GM23338 (cell line): ENCODE measurements around the gene XKR7. TPM values are rescaled to one million over a fixed set of nuclear protein-coding genes. Genes with fewer than 3 reads are reported as not detected.
A peak's percentile ranks its signal among the peaks of the same experiment; 100 is the strongest.

Experiments
- ATAC-seq: fragments of 200-7000 bp; cut with Tn5 transposase; 3 replicates; pipeline ENCODE4 v1.9.1; 2020
- DNase-seq: peaks from one replicate; pipeline ENCODE4 v3.0.0-alpha.2; 2015; ENCODE audit warnings: low spot score
- H2AFZ ChIP-seq: fragments of 200-600 bp; sonication (generic); 2 replicates; pipeline ENCODE4 v1.8.0; 2016; ENCODE audit warnings: antibody characterized with exemption, mild to moderate bottlenecking, moderate library complexity
- H3F3A ChIP-seq: fragments of 200-600 bp; sonication (generic); replicated peaks from 2 replicates; pipeline ENCODE4 v1.8.0; 2017; ENCODE audit warnings: antibody characterized with exemption, mixed run types, low read depth
- H3K27ac ChIP-seq: fragments of 200-600 bp; sonication (generic); 2 replicates; pipeline ENCODE4 v1.6.1; 2016; ENCODE audit warnings: low read depth
- H3K27me3 ChIP-seq: fragments of 200-600 bp; sonication (generic); 2 replicates; pipeline ENCODE4 v1.8.0; 2016; ENCODE audit warnings: mild to moderate bottlenecking, mixed run types, moderate library complexity; ENCODE audit not compliant: insufficient read depth
- H3K36me3 ChIP-seq: fragments of 200-600 bp; sonication (generic); 2 replicates; pipeline ENCODE4 v1.8.0; 2016; ENCODE audit warnings: mild to moderate bottlenecking; ENCODE audit not compliant: insufficient read depth
- H3K4me1 ChIP-seq: fragments of 200-600 bp; sonication (generic); 2 replicates; pipeline ENCODE4 v1.8.0; 2016; ENCODE audit warnings: mild to moderate bottlenecking, moderate library complexity; ENCODE audit not compliant: insufficient read depth
- H3K4me2 ChIP-seq: fragments of 200-600 bp; sonication (generic); 2 replicates; pipeline ENCODE4 v1.7.1; 2017; ENCODE audit warnings: mixed run types
- H3K4me3 ChIP-seq: fragments of 200-600 bp; sonication (generic); 2 replicates; pipeline ENCODE4 v1.6.1; 2016; ENCODE audit warnings: mixed run types
- H3K79me2 ChIP-seq: fragments of 200-600 bp; sonication (generic); replicated peaks from 2 replicates; pipeline ENCODE4 v1.8.0; 2017; ENCODE audit warnings: mild to moderate bottlenecking; ENCODE audit not compliant: insufficient read depth
- H3K9me2 ChIP-seq: fragments of 200-600 bp; sonication (generic); 2 replicates; pipeline ENCODE4 v1.8.0; 2017; ENCODE audit not compliant: insufficient read depth
- H4K20me1 ChIP-seq: fragments of 200-600 bp; sonication (generic); replicated peaks from 2 replicates; pipeline ENCODE4 v1.8.0; 2017; ENCODE audit warnings: mild to moderate bottlenecking; ENCODE audit not compliant: insufficient read depth
- H3K27ac Mint-ChIP-seq: 2 replicates; pipeline ENCODE4 v1.8.0; 2020; ENCODE audit warnings: inconsistent platforms, mild to moderate bottlenecking, moderate library complexity, mixed read lengths
- H3K27me3 Mint-ChIP-seq: 3 replicates; pipeline ENCODE4 v1.8.0; 2022; ENCODE audit warnings: low read depth, mild to moderate bottlenecking, moderate library complexity, mixed read lengths, inconsistent platforms; ENCODE audit not compliant: insufficient read depth, poor library complexity
- H3K36me3 Mint-ChIP-seq: 3 replicates; pipeline ENCODE4 v1.8.0; 2021; ENCODE audit warnings: low read depth, mild to moderate bottlenecking, inconsistent platforms, moderate library complexity, mixed read lengths
- H3K4me1 Mint-ChIP-seq: 3 replicates; pipeline ENCODE4 v1.8.0; 2020; ENCODE audit warnings: mild to moderate bottlenecking, inconsistent platforms, mixed read lengths
- H3K4me3 Mint-ChIP-seq: 3 replicates; pipeline ENCODE4 v1.8.0; 2021; ENCODE audit warnings: moderate library complexity, mild to moderate bottlenecking, inconsistent platforms, mixed read lengths
- H3K9me3 Mint-ChIP-seq: 3 replicates; pipeline ENCODE4 v1.8.0; 2020; ENCODE audit warnings: moderate library complexity, mild to moderate bottlenecking, inconsistent platforms, mixed read lengths
- CREB1 ChIP-seq: fragments of 250-450 bp; sonication (Bioruptor Pico); IDR thresholded peaks from 2 replicates; pipeline ENCODE4 v1.5.0; 2020; ENCODE audit warnings: low read depth, mild to moderate bottlenecking, moderate library complexity
- CTCF ChIP-seq, 2 experiments: fragments of 200-600 bp in 1 of 2; sonication (generic) in 1 of 2; conservative IDR thresholded peaks; 2 replicates each; pipeline versions ENCODE4 v1.5.1 to v1.6.1; 2016 to 2017; ENCODE audit warnings: antibody characterized with exemption in 2 of 2, low read depth in 2 of 2, mild to moderate bottlenecking in 2 of 2, moderate library complexity in 1 of 2
- ETS1 ChIP-seq: IDR thresholded peaks from 2 replicates; pipeline ENCODE4 v1.6.1; 2016; ENCODE audit warnings: antibody characterized with exemption
- EZH2 ChIP-seq: fragments of 200-600 bp; sonication (generic); IDR thresholded peaks from one replicate; pipeline ENCODE4 v1.8.0; 2017; ENCODE audit warnings: antibody characterized with exemption, mild to moderate bottlenecking, low read depth; ENCODE audit not compliant: unreplicated experiment
- EZH2phosphoT487 ChIP-seq: fragments of 200-600 bp; sonication (generic); IDR thresholded peaks from one replicate; pipeline ENCODE4 v1.8.1; 2018; ENCODE audit warnings: antibody characterized with exemption; ENCODE audit not compliant: unreplicated experiment
- JUNB ChIP-seq: IDR thresholded peaks from one replicate; pipeline ENCODE4 v1.6.1; 2016; ENCODE audit warnings: antibody characterized with exemption; ENCODE audit not compliant: unreplicated experiment
- NANOG ChIP-seq: IDR thresholded peaks from 2 replicates; pipeline ENCODE4 v1.6.1; 2016; ENCODE audit warnings: antibody characterized with exemption, borderline replicate concordance
- POLR2AphosphoS5 ChIP-seq: IDR thresholded peaks from 2 replicates; pipeline ENCODE4 v1.6.1; 2016; ENCODE audit warnings: antibody characterized with exemption, low read depth
- REST ChIP-seq: IDR thresholded peaks from one replicate; pipeline ENCODE4 v1.6.1; 2018; ENCODE audit warnings: antibody characterized with exemption; ENCODE audit not compliant: unreplicated experiment
- STAT1 ChIP-seq: IDR thresholded peaks from one replicate; pipeline ENCODE4 v1.6.1; 2016; ENCODE audit warnings: antibody characterized with exemption; ENCODE audit not compliant: unreplicated experiment
- ZNF331 ChIP-seq: fragments of 250-450 bp; sonication (Bioruptor Pico); IDR thresholded peaks from 2 replicates; pipeline ENCODE4 v1.5.0; 2020; ENCODE audit warnings: low read depth, mild to moderate bottlenecking, moderate library complexity
- polyA plus RNA-seq: library from polyadenylated mRNA; unstranded; fragments of >200 nt; fragmentation: Nextera tagmentation; extraction: Ambion mirVana; gene quantifications from 2 replicates; pipeline ENCODE4 v1.2.1, GENCODE V29; 2016
- total RNA-seq: library from RNA; depleted of rRNA; stranded (reverse); fragments of >200 nt; shearing (Covaris generic); gene quantifications from 2 replicates; pipeline ENCODE4 v1.2.3, GENCODE V29; 2014

Gene XKR7
- total and polyA plus RNA-seq, 2 experiments from 2014 or later: 0.61 to 3.9 TPM

GRCh38 chr20:31966991-31967655 lies 828 bp upstream of the XKR7 start:
- H3K4me1 ChIP-seq: peaks cover 24% of the 10 kb centered on the region
- peak overlapping the region; percentile 24; the same call in 1 of the 2 replicates for H3K27ac Mint-ChIP-seq
- H2AFZ ChIP-seq: peak overlapping the region; percentile 98
- no peaks in the 10 kb centered on the region for H3K79me2 ChIP-seq
- no peaks in the 10 kb centered on the region for H3K36me3 ChIP-seq
- H3K4me2 ChIP-seq: peak overlapping the region; percentile 100
- H3K27me3 Mint-ChIP-seq: peaks cover 19% of the 10 kb centered on the region
- H3K36me3 Mint-ChIP-seq: no peaks in the 10 kb centered on the region
- peak overlapping the region; percentile 86 for H3K4me3 Mint-ChIP-seq
- peaks cover 29% of the 10 kb centered on the region for H3K27me3 ChIP-seq
- H3K27ac ChIP-seq: 0 out of 2 replicates have a peak overlapping the region, but pooled peaks have one; percentile 77
- peak; percentile 61 for DNase-seq
- peaks cover 18% of the 10 kb centered on the region for H3F3A ChIP-seq
- H3K4me1 Mint-ChIP-seq: peaks cover 25% of the 10 kb centered on the region
- H3K9me2 ChIP-seq: no peaks in the 10 kb centered on the region
- peaks cover 4% of the 10 kb centered on the region for H3K9me3 Mint-ChIP-seq
- H3K4me3 ChIP-seq: peak overlapping the region; percentile 98
- TF ChIP-seq CREB1 (CRISPR knock-in tag) (no peak), POLR2AphosphoS5 (0 out of 2 replicates have a peak, but pooled peaks have one; percentile 2)
- peak; percentile 29 for ATAC-seq
- peaks cover 30% of the 10 kb centered on the region for H4K20me1 ChIP-seq

- Histone ChIP-seq H2AFZ (no peak overlapping the region), H3K4me1 (peaks cover 33% of the 10 kb centered on the region), H3K9me2 (no peaks in the 10 kb centered on the region), H3K27me3 (peaks cover 26% of the 10 kb centered on the region), H3K4me3 (peak overlapping the region; percentile 98), H4K20me1 (peaks cover 30% of the 10 kb centered on the region), H3K4me2 (peak overlapping the region; percentile 100), H3K27ac (no peak overlapping the region), H3F3A (peaks cover 26% of the 10 kb centered on the region), H3K36me3 (no peaks in the 10 kb centered on the region), H3K79me2 (no peaks in the 10 kb centered on the region)
- Mint-ChIP-seq H3K27ac (no peak overlapping the region), H3K9me3 (peaks cover 8% of the 10 kb centered on the region), H3K27me3 (peaks cover 20% of the 10 kb centered on the region), H3K4me3 (peak overlapping the region; percentile 86), H3K36me3 (no peaks in the 10 kb centered on the region), H3K4me1 (peaks cover 31% of the 10 kb centered on the region)
- peak; percentile 97 for DNase-seq
- ATAC-seq: peak; percentile 84
- TF ChIP-seq ETS1 (peak; percentile 80; the same call in 1 of the 2 replicates), EZH2phosphoT487 (no peak), CTCF (conservative IDR thresholded peaks at IDR 0.05; ENCODE audit: low read depth in 2 of 2) (0 out of 4 replicates have a peak, but pooled peaks of 1 of the 2 experiments have one; percentile 4), ZNF331 (peak; percentile 53; the same call in 1 of the 2 replicates), CREB1 (CRISPR knock-in tag) (peak; percentile 75), EZH2 (no peak), POLR2AphosphoS5 (no peak), NANOG (no peak), REST (peak; percentile 100), JUNB (no peak), STAT1 (no peak)
Observed at GRCh38 chr20:31968291-31969126, 558 bp downstream of the XKR7 start.
